ENCODE measurements around the gene FAM110A. TPM values are rescaled to one million over a fixed set of nuclear protein-coding genes. Genes with fewer than 3 reads are reported as not detected.

FAM110A gene
- total and polyA plus RNA-seq, 9 of the 15 experiments (the other 6 are each of a cell fraction or from before 2014, with no cell fraction given) = 0.73 to 15.5 (median 3.6) TPM

- TF ChIP-seq ZNF589 (CRISPR knock-in tag; IDR thresholded peaks at IDR 0.05; ENCODE audit: low read depth) = peak; percentile 64
- TF ChIP-seq E2F1 (CRISPR knock-in tag; IDR thresholded peaks at IDR 0.05) = no peak
- TF ChIP-seq ZBTB40 (IDR thresholded peaks at IDR 0.05) = no peak
- 0 out of 2 replicates have a peak, but pooled peaks have one; percentile 22 for TF ChIP-seq ZBTB40 (CRISPR knock-in tag; IDR thresholded peaks at IDR 0.05)
- TF ChIP-seq POLR2AphosphoS2 (IDR thresholded peaks at IDR 0.05; ENCODE audit: low read length) = no peak
- no peak for TF ChIP-seq PTBP1 (IDR thresholded peaks at IDR 0.05; ENCODE audit: low read depth, low read length)
- TF ChIP-seq EP300 (IDR thresholded peaks at IDR 0.05; ENCODE audit: low read length) = peak; percentile 96
- TF ChIP-seq NFATC3 (IDR thresholded peaks at IDR 0.05) = no peak
- peak in 1 of 2 experiments; percentile 67; a peak in 1 of 3 replicates for TF ChIP-seq CBX3 (IDR thresholded peaks at IDR 0.05; ENCODE audit: borderline replicate concordance in 1 of 2, low read length in 2 of 2)
- TF ChIP-seq SUPT5H (IDR thresholded peaks at IDR 0.05) = no peak
- no peak for TF ChIP-seq FOXO4 (CRISPR knock-in tag; IDR thresholded peaks at IDR 0.05)
- TF ChIP-seq NUFIP1 (IDR thresholded peaks at IDR 0.05; ENCODE audit: partially characterized antibody) = no peak
- TF ChIP-seq FOXK2 (conservative IDR thresholded peaks at IDR 0.05 in 1 of 2, IDR thresholded peaks at IDR 0.05 in 1 of 2; ENCODE audit: low read depth in 2 of 2) = peak; percentile 88 to 92
- no peak for TF ChIP-seq RBM14 (IDR thresholded peaks at IDR 0.05; ENCODE audit: borderline replicate concordance, insufficient read depth, low read depth, low read length)
- peak; percentile 27; the same call in 1 of the 2 replicates for TF ChIP-seq MAFK (IDR thresholded peaks at IDR 0.05; ENCODE audit: low read length)
- no peak for TF ChIP-seq XRCC5 (IDR thresholded peaks at IDR 0.05; ENCODE audit: low read depth, low read length)
- no peak for TF ChIP-seq ZNF511 (CRISPR knock-in tag; IDR thresholded peaks at IDR 0.05)
Observed at GRCh38 chr20:828987-829386, 4.5 kb upstream of the FAM110A start (continued).
